Measurements from ENCODE around the gene NRF1. TPM values are rescaled to one million over a fixed set of nuclear protein-coding genes. Genes with fewer than 3 reads are reported as not detected.

Gene NRF1
- total and polyA plus RNA-seq, 2 of the 8 experiments (the other 6 are each of a cell fraction or from before 2014, with no cell fraction given), result 18.2 to 21.4 TPM

GRCh38 chr7:129765352-129765751 is 153.8 kb downstream of the NRF1 start:
- Histone ChIP-seq H4K91ac (replicated peaks; ENCODE audit: insufficient read length, low read length) (no peak overlapping the region), H3K27ac (ENCODE audit: low read depth, low read length) (no peak overlapping the region), H2AK5ac (ENCODE audit: low read depth, low read length) (no peak overlapping the region), H3K23ac (ENCODE audit: insufficient read length) (no peak overlapping the region), H3K4me3 (ENCODE audit: extremely low read depth in 1 of 4, insufficient read depth in 2 of 4, low read depth in 3 of 4, low read length in 4 of 4) (no peak overlapping the region), H4K5ac (ENCODE audit: insufficient read length, low read depth, low read length) (no peak overlapping the region), H3K14ac (ENCODE audit: insufficient read length) (no peak overlapping the region), H3K4me2 (ENCODE audit: insufficient read depth in 1 of 2, low read depth in 2 of 2, low read length in 2 of 2) (no peak overlapping the region), H4K20me1 (replicated peaks in 1 of 2; ENCODE audit: control insufficient read depth in 1 of 2, insufficient read depth in 2 of 2, low read length in 2 of 2) (peaks cover 0 to 2% of the 10 kb centered on the region in 2 experiments), H3K27me3 (replicated peaks in 1 of 4; ENCODE audit: control insufficient read depth in 3 of 4, extremely low read depth in 1 of 4, insufficient read depth in 3 of 4, low read length in 3 of 4) (no peaks in the 10 kb centered on the region), H2BK12ac (ENCODE audit: low read depth, low read length) (no peak overlapping the region), H2BK15ac (ENCODE audit: low read length) (no peak overlapping the region), H3K9ac (replicated peaks in 1 of 4; ENCODE audit: extremely low read depth in 1 of 4, low read depth in 3 of 4, low read length in 3 of 4) (no peak overlapping the region), H2BK120ac (replicated peaks; ENCODE audit: low read depth, low read length) (no peak overlapping the region), H3K23me2 (ENCODE audit: low read depth, low read length) (no peaks in the 10 kb centered on the region), H2BK20ac (ENCODE audit: low read length) (no peak overlapping the region), H3K4ac (replicated peaks; ENCODE audit: insufficient read length, low read depth, low read length) (no peak overlapping the region), H3K56ac (replicated peaks; ENCODE audit: insufficient read length, low read depth, low read length) (no peak overlapping the region), H3K79me1 (ENCODE audit: low read depth, low read length) (peaks cover 6% of the 10 kb centered on the region; the same call in 1 of the 2 replicates), H3K18ac (ENCODE audit: extremely low read depth, low read length) (no peak overlapping the region), H3K36me3 (ENCODE audit: control insufficient read depth in 2 of 4, insufficient read depth in 4 of 4, low read length in 3 of 4) (peaks cover 0 to 9% (median 0%) of the 10 kb centered on the region in 4 experiments; a peak in 1 of 8 replicates), H4K8ac (ENCODE audit: extremely low read depth, insufficient read depth, low read length) (no peak overlapping the region), H2AFZ (ENCODE audit: low read length) (no peak overlapping the region), H3K9me3 (ENCODE audit: insufficient read depth in 2 of 2, low read depth in 1 of 2, low read length in 1 of 2) (no peaks in the 10 kb centered on the region; a peak in 1 of 4 replicates), H3K79me2 (ENCODE audit: control insufficient read depth in 1 of 2, insufficient read depth in 2 of 2, low read length in 2 of 2) (no peaks in the 10 kb centered on the region; a peak in 1 of 4 replicates), H2BK5ac (ENCODE audit: low read depth, low read length) (no peak overlapping the region), H3K4me1 (replicated peaks in 1 of 4; ENCODE audit: control insufficient read depth in 3 of 4, insufficient read depth in 4 of 4, low read length in 3 of 4) (peaks cover 0 to 11% (median 0%) of the 10 kb centered on the region in 4 experiments; a peak in 3 of 7 replicates)
- FAIRE-seq (no peak), DNase-seq (ENCODE audit: low read depth in 1 of 2, low spot score in 2 of 2) (no peak)
- no peak for TF ChIP-seq HDAC6 (IDR thresholded peaks at IDR 0.05; ENCODE audit: low read depth, low read length)
- ChIA-PET CTCF (ENCODE audit: partially characterized antibody) (interaction anchor here (1.4 to 1.8 kb wide), 2 partner anchors 8 to 60 kb away, joined by 5 to 7 read pairs; no protein-coding TSS in a partner anchor), POLR2A (ENCODE audit: partially characterized antibody) (interaction anchor here (1.0 kb wide), 1 partner anchor 20 kb away, joined by 3 read pairs; no protein-coding TSS in a partner anchor)
- 92% methylated on average over 3 of the region's 3 CpGs; no CpG with 5 or more reads in 1 of the 2 experiments for WGBS, 2 experiments (ENCODE audit: extremely low coverage in 1 of 2, insufficient coverage in 1 of 2, insufficient read length in 1 of 2, insufficient replicate concordance in 2 of 2, low coverage in 1 of 2, low lambda C conversion rate in 2 of 2, missing lambda C conversion rate in 1 of 2)
